Memory B cell (primary cell): ENCODE measurements around the gene MARCHF6.
"Not testable (repeated sequence)": the region's sequence is repeated elsewhere in the genome, so short reads cannot be mapped to it uniquely, and the experiment has no call there.

Experiments used
- ATAC-seq: fragments of 150-1000 bp; cut with Tn5 transposase; 2 replicates; pipeline ENCODE4 v1.10.0; 2021; ENCODE audit warnings: low read depth, mild to moderate bottlenecking, moderate library complexity
- DNase-seq, 2 donors: peaks; one replicate each; pipeline ENCODE4 v3.0.0; 2022; ENCODE audit warnings: low spot score in 2 of 2
- H3K27ac Mint-ChIP-seq: one replicate; pipeline ENCODE4 v1.8.0; 2022; ENCODE audit warnings: mild to moderate bottlenecking, moderate library complexity, mixed read lengths
- H3K27me3 Mint-ChIP-seq: one replicate; pipeline ENCODE4 v1.8.0; 2022; ENCODE audit warnings: mixed read lengths
- H3K36me3 Mint-ChIP-seq: one replicate; pipeline ENCODE4 v1.8.0; 2022; ENCODE audit warnings: mild to moderate bottlenecking, mixed read lengths
- H3K4me1 Mint-ChIP-seq: one replicate; pipeline ENCODE4 v1.8.0; 2022; ENCODE audit warnings: mixed read lengths
- H3K4me3 Mint-ChIP-seq: one replicate; pipeline ENCODE4 v1.8.0; 2022; ENCODE audit warnings: mild to moderate bottlenecking, moderate library complexity, mixed read lengths
- H3K9me3 Mint-ChIP-seq: one replicate; pipeline ENCODE4 v1.8.0; 2022; ENCODE audit warnings: mixed read lengths

MARCHF6 gene, protein sequence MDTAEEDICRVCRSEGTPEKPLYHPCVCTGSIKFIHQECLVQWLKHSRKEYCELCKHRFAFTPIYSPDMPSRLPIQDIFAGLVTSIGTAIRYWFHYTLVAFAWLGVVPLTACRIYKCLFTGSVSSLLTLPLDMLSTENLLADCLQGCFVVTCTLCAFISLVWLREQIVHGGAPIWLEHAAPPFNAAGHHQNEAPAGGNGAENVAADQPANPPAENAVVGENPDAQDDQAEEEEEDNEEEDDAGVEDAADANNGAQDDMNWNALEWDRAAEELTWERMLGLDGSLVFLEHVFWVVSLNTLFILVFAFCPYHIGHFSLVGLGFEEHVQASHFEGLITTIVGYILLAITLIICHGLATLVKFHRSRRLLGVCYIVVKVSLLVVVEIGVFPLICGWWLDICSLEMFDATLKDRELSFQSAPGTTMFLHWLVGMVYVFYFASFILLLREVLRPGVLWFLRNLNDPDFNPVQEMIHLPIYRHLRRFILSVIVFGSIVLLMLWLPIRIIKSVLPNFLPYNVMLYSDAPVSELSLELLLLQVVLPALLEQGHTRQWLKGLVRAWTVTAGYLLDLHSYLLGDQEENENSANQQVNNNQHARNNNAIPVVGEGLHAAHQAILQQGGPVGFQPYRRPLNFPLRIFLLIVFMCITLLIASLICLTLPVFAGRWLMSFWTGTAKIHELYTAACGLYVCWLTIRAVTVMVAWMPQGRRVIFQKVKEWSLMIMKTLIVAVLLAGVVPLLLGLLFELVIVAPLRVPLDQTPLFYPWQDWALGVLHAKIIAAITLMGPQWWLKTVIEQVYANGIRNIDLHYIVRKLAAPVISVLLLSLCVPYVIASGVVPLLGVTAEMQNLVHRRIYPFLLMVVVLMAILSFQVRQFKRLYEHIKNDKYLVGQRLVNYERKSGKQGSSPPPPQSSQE

DNA sequence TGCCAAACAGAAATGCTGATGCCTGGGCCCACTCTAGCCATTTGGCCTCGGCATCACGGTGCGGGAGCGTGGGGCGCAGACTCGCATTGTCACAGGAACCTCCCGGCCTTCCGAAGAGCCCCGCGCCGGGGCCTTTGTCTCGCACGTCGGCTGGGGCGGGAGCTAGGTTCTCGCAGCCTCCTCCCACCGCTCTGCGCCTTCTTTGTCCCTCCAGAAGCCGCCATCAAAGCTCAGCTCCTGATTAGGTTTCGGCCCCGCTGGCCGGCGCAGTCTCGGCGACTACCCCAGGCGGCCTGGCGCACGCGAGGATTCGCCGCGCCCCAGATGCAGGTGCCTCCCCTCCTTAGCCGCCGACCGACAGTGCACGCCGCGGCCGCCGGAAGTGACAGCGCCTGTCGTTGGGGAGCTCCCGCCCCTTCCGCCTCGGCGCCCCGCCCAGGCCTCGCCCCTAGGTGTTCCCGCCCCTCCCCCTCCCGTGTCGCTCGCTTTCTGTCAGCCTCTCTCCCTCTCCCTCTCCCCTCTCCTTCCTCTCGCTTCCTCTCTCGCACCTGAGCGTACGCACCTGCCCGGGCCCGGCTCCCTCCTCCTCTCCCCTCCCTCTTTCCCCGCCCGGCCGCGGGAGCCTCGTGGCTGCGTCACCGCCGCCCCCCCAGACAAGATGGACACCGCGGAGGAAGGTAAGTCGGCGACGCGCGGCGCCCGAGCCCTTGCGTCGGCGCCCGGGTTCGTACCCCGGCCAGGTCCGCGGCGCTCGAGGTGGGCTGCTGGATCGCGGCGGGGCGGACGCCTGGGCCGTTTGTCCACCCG lies at the start of gene MARCHF6:
TSS of gene MARCHF6 (plus strand) at position 455 of the 807 bp plus-strand sequence. CDS start at position 659, 204 bp downstream.
- Mint-ChIP-seq H3K9me3 (no peaks in the 10 kb centered on the region), H3K4me3 (peak within 1 kb of the TSS; percentile 100), H3K27me3 (no peaks in the 10 kb centered on the region), H3K4me1 (peaks cover 22% of the 10 kb centered on the region), H3K27ac (peak within 1 kb of the TSS; percentile 99), H3K36me3 (no peaks in the 10 kb centered on the region)
- DNase-seq (peak; percentile 90 to 94), ATAC-seq (peak; percentile 80)

DNA sequence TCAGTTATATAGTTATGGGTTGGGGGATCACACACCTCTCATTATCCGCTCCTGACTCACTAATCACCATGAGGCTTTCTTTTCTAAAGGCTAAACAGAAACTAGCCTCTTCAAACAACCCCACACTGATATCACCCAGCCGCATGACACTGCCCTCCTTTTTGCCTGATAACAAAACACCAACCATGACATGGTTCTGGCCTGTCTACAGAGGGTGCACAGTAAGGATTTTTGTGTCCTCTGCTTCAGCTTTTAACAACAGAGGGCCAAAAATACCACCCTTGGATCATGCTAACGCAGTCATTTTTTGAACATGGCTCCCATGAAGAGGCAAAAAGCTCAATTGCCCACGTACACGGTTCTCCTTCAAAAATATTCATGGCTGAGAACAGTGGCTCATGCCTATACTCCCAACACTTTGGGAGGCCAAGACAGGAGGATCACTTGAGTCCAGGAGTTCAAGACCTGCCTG lies 49.8 kb upstream of the MARCHF6 start:
- no peaks in the 10 kb centered on the region for H3K9me3 Mint-ChIP-seq
- DNase-seq: no peak
- no peak for ATAC-seq
- H3K4me3 Mint-ChIP-seq: no peak overlapping the region
- H3K4me1 Mint-ChIP-seq: peaks cover 7% of the 10 kb centered on the region
- no peak overlapping the region for H3K27ac Mint-ChIP-seq
- peaks cover 22% of the 10 kb centered on the region for H3K27me3 Mint-ChIP-seq
- peaks cover 2% of the 10 kb centered on the region for H3K36me3 Mint-ChIP-seq

DNA sequence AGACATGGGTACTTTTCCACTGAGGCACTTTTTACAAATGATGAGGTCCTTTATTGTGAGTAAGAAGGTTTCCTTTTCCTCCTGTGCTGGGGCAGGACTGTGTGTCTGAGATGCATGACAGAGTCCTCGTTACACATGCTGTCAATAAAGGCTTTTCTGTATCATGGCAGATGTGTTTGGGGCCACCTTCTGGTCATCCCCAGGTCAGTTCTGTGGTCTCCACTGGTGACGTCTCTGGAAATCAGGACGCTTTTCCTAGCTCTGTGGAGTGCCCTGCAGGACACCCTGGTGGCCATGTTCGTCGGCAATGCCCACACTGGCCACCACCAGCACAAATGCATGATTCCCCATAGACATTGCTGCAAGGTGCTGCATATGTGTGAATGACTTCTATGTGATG lies 48.6 kb upstream of the MARCHF6 start:
- DNase-seq: no peak
- Mint-ChIP-seq H3K27ac (no peak overlapping the region), H3K9me3 (no peaks in the 10 kb centered on the region), H3K4me3 (no peak overlapping the region), H3K27me3 (peaks cover 23% of the 10 kb centered on the region), H3K36me3 (peaks cover 2% of the 10 kb centered on the region), H3K4me1 (peaks cover 7% of the 10 kb centered on the region)
- no peak for ATAC-seq

DNA sequence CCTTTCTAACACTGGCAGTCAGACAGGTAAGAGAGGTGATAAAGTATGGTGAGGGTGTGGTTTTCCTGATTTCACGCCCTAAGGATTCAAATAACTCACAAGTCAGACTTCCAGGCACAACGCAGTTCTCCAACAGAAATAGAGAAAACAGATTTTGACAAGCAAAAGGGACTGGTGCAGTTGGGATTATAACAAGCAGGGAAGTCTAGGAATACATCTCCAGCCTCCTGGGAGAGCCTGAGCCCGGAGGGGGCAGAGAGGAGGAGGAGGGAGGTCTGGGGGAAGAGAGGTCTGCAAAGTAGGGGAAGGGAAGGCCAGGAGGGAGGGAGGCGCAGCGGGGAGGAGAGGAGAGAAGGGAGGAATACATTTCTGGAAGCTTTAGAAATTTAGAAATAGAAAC lies 47.4 kb upstream of the MARCHF6 start:
- H3K4me1 Mint-ChIP-seq: peaks cover 7% of the 10 kb centered on the region
- no peak for ATAC-seq
- DNase-seq: no peak
- no peak overlapping the region for H3K27ac Mint-ChIP-seq
- H3K36me3 Mint-ChIP-seq: peaks cover 2% of the 10 kb centered on the region
- peaks cover 22% of the 10 kb centered on the region for H3K27me3 Mint-ChIP-seq
- H3K4me3 Mint-ChIP-seq: peak overlapping the region; percentile 36
- H3K9me3 Mint-ChIP-seq: no peaks in the 10 kb centered on the region

DNA sequence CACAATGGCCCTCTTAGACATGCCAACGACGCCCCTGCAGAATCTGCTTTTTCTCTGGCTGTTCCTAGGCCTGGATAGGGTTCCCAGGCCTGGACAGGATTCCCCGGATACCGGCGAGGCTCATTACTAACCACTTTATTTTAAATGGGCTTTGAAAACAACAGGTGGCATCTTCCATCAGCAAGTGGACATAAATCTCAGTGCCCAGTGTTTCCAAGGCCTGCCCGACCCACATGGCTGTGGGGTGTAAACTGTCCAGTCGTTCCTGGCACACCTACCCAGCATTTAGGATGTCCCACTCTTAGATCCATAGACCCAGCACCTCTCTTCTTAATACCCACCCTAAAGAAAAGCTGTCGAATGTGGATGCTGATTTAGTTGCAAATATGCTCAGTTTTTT lies 46.7 kb upstream of the MARCHF6 start:
- no peak for ATAC-seq
- H3K27me3 Mint-ChIP-seq: peaks cover 25% of the 10 kb centered on the region
- no peaks in the 10 kb centered on the region for H3K9me3 Mint-ChIP-seq
- no peak overlapping the region for H3K27ac Mint-ChIP-seq
- H3K36me3 Mint-ChIP-seq: peaks cover 2% of the 10 kb centered on the region
- no peak overlapping the region for H3K4me3 Mint-ChIP-seq
- DNase-seq: no peak
- H3K4me1 Mint-ChIP-seq: peaks cover 7% of the 10 kb centered on the region

DNA sequence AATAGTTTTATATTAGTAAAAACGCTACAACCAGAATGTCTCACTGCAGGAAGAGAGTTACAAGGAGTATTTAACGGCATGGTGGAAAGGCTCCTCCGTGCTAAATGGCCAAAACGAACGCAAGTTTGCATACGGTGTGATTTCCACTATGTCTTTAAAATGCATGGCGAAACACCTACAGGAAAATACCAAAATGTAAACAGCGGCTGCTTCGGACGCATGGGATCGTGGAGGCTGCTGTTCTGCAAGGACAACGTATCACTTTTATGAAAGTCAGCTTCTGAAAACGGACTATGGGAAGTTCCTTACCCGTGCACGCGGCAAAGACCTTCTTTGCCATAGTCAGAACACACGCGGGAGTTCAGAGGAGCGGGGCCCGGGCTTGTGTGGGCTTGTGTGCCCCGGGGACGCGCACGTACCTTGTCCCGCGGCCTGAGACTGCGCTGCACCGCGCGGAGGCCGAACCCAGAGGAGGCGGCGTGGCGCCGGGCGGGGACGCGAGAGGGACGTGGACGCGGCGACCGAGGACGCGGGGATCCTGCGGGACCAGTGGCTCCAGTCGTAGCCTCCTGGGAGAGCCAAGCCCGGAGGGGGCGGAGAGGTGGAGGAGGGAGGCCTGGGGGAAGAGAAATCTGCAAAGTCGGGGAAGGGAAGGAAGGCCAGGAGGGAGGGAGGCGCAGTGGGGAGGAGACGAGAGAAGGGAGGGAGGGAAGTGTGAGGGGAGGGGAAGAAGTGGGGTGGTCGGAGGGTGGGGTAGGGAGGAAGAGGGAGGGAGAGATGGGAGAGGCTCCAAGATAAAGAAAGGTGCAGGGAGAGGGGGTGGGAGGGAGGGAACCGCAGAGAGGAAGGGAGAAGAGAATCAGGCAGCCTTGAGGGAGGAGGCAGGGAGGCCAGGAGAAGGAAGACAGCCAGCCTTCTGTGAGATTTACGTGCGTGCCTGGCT lies 46.0 kb upstream of the MARCHF6 start, which contains the start of gene CMBL:
TSS of gene CMBL (minus strand) at position 697 of the 943 bp plus-strand sequence. CDS start 17,140 bp downstream, outside the sequence.
- H3K27ac Mint-ChIP-seq: no peak within 1 kb of the TSS

DNA sequence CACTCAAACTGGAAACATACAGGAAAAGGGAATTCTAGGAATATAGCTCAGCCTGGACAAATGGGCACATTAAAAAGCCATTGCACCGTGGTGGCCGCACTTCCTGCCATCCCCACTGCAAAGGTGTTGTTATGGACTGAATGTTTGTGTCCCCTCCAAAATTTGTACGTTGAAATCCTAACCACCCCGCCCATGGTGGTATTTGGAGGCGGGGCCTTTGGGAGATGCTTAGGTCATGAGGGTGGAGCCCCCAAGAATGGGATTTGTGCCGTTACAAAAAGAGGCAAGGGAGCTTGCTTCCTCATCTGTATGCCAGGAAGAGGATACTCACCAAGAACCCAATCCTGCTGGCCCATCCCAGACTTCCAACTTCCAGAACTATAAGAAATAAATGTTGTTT lies 44.7 kb upstream of the MARCHF6 start:
- Mint-ChIP-seq H3K27me3 (peaks cover 25% of the 10 kb centered on the region), H3K9me3 (no peaks in the 10 kb centered on the region), H3K27ac (no peak overlapping the region), H3K36me3 (peaks cover 2% of the 10 kb centered on the region), H3K4me3 (peak overlapping the region; percentile 14), H3K4me1 (peaks cover 7% of the 10 kb centered on the region)
- DNase-seq (no peak), ATAC-seq (no peak)

More for the DNA sequence above, 46.0 kb upstream of the MARCHF6 start, which contains the start of gene CMBL:
- DNase-seq (peak; percentile 2 to 13), ATAC-seq (peak; percentile 74)
- H3K27me3 Mint-ChIP-seq: peaks cover 25% of the 10 kb centered on the region
- H3K4me1 Mint-ChIP-seq: peaks cover 7% of the 10 kb centered on the region
- peak within 1 kb of the TSS; percentile 91 for H3K4me3 Mint-ChIP-seq
- H3K9me3 Mint-ChIP-seq: no peaks in the 10 kb centered on the region
- H3K36me3 Mint-ChIP-seq: peaks cover 2% of the 10 kb centered on the region

DNA sequence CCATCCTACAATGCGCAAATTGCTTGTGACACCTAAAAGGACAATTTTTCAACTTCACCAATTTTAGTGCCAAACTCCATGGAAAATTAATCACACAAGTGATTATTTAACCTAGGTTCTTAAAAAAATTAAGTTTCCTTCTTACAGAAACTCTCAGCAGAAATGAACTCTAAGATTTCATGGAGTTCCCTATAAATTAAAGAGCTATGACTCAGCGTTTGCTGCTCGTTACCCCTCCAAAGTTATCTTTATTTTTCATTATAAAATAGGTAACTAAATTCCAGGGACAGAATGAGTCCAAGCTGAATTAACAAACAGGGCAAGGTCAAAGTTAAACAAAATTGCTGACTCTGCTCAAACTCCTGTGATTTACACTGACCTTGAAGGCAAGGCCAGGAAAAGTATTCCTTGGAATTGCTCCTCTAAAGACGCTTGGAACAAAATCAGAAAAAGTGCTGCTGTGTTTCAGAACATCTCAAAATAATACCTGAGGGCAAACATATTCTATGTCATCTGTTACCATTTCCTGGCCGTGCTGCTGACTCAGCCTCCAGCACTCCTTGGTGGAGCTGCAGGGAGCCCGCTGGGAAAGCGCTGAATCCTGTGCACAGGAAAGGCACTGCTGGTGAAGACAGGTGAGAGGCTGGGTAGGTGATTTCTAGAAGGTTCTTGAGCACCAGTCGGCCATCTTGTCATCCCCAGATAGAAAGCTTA lies 43.3 kb upstream of the MARCHF6 start:
- H3K36me3 Mint-ChIP-seq: peaks cover 2% of the 10 kb centered on the region
- no peak overlapping the region for H3K4me3 Mint-ChIP-seq

DNA sequence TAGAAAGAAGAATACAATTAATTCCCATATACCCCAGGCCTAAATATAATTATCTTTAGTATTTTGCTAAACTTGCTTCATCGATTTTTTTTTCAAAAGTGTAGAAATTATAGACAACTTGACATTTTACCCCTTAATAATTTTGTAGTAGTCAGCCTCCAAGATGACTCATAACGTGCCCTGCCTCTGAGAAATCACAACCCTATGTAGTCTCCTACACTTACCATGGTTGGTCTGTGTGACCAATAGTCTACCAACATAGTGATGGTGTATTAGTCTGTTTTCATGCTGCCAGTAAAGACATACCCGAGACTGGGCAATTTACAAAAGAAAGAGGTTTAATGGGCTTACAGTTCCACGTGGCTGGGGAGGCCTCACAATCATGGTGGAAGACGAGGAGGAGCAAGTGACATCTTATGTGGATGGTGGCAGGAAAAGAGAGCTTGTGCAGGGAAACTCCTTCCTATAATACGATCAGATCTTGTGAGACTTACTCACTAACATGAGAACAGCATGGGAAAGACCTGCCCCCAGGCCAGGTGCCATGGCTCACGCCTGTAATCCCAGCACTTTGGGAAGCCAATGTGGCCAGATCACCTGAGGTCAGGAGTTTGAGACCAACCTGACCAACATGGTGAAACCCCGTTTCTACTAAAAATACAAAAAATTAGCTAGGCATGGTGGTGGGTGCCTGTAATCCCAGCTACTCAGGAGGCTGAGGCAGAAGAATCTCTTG lies 42.5 kb upstream of the MARCHF6 start:
- not testable (repeated sequence) for H3K4me3 Mint-ChIP-seq, H3K27ac Mint-ChIP-seq, DNase-seq, ATAC-seq, H3K36me3 Mint-ChIP-seq, H3K4me1 Mint-ChIP-seq, H3K9me3 Mint-ChIP-seq
- peaks cover 20% of the 10 kb centered on the region for H3K27me3 Mint-ChIP-seq

More for the DNA sequence above, 43.3 kb upstream of the MARCHF6 start:
- no peaks in the 10 kb centered on the region for H3K9me3 Mint-ChIP-seq
- DNase-seq (no peak), ATAC-seq (no peak)
- peaks cover 22% of the 10 kb centered on the region for H3K27me3 Mint-ChIP-seq
- H3K4me1 Mint-ChIP-seq: peaks cover 7% of the 10 kb centered on the region
- no peak overlapping the region for H3K27ac Mint-ChIP-seq

DNA sequence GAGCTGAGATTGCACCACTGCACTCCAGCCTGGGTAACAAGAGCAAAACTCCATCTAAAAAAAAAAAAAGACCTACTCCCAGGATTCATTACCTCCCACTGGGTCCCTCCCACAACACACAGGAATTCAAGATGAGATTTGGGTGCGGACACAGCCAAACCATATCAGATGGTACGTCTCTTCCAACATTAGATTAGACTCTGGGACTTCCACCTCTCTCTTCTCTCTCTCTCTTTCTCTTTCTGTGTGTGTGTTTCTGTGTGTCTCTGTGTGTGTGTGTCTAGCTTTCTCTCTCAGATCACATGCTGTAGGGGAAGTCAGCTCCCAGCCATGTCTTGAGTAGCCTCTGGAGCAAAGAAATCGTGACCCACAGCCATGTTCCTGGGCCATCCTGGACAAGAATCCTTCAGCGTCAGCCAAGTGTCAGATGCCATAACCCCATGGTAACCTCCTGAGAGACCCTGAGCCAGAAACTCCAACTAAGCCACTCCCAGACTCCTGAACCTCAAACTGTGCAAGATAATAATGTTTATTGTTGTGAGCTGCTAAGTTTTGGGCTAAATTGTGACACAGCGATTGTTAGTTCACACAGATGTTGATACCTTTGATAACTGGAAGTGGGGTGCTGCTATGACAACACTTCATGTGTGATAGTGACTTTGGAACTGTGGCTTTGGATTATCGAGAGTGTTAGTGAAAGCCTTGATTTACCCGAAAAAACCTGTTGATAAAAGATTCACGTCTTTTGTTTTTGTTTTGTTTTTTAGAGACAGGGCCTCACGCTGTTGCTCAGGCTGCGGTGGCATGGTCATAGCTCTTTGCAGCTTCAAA lies 41.7 kb upstream of the MARCHF6 start:
- DNase-seq (no peak), ATAC-seq (no peak)
- peaks cover 2% of the 10 kb centered on the region for H3K36me3 Mint-ChIP-seq
- peaks cover 7% of the 10 kb centered on the region for H3K4me1 Mint-ChIP-seq
- H3K9me3 Mint-ChIP-seq: no peaks in the 10 kb centered on the region
- H3K4me3 Mint-ChIP-seq: no peak overlapping the region
- peaks cover 16% of the 10 kb centered on the region for H3K27me3 Mint-ChIP-seq
- H3K27ac Mint-ChIP-seq: no peak overlapping the region

DNA sequence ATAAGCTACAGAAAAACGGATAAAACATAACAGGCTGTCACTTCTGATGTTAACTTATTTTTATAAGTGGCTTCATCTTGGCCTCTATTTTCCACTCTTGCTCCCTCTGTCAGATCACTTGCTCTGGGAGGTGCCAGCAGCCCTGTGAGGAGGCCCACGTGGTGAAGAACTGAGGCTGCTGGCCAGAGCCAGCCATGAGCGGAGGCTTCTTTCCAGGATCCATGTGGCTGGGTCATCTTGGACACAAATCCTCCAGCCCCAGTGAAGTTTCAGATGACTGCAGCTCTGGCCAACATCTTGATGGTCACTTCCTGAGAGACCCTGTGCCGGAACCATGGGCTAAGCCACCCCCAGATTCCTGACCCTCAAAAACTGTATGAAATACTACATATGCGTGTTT lies 38.3 kb upstream of the MARCHF6 start:
- Mint-ChIP-seq H3K36me3 (no peaks in the 10 kb centered on the region), H3K4me3 (no peak overlapping the region), H3K4me1 (no peaks in the 10 kb centered on the region), H3K27me3 (peaks cover 5% of the 10 kb centered on the region), H3K27ac (no peak overlapping the region), H3K9me3 (no peaks in the 10 kb centered on the region)
- ATAC-seq (no peak), DNase-seq (no peak)
